ENCODE results near the gene TMEM250.

Gene TMEM250, protein sequence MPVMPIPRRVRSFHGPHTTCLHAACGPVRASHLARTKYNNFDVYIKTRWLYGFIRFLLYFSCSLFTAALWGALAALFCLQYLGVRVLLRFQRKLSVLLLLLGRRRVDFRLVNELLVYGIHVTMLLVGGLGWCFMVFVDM

DNA sequence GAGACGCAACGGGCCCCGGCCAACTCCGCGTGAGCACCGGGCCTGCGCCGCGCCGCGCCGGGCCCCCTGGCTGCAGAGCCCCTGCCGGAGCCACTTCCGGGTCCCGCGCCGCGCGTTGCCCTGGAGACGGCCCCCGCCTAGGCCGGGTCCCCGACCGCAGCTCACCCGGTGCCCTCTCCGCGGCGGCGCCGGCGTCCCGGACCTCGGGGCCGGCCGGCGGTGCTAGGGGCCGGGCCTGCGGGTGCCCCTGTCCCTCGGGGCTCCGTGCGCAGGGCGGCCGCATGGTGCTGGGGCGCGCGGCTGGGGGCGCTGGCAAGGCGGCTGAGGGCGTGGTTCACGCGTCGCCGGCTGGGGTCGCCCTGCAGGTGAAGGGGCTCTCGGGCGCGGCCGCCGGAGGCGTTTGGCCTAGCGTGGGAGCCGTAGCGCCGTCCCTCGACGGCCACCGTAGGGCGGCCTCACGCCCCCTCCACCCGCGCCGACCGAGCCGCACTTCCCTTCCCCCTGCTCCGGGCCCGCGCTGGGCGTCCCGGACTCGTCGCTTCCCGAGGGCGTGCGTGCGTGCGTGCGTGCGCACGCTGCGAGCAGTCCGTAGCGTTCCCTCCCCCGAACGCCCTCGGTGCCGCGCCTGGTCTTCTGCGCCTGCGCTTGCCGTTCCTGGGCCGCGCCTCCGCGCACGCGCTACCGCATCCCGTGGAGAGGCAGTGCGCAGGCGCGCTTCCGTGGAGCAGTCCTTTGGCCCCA is at the start of gene TMEM250:
Gene TMEM250 (minus strand): TSS at position 556 of the 741 bp plus-strand sequence. CDS start 1,975 bp downstream, outside the sequence.
- DNase-seq (ENCODE audit: low read depth), result peak; percentile 98
- peak within 1 kb of the TSS; percentile 68 for H3K4me3 ChIP-seq (replicated peaks; ENCODE audit: low read depth, low read length)
- TF ChIP-seq, protein P1, sequence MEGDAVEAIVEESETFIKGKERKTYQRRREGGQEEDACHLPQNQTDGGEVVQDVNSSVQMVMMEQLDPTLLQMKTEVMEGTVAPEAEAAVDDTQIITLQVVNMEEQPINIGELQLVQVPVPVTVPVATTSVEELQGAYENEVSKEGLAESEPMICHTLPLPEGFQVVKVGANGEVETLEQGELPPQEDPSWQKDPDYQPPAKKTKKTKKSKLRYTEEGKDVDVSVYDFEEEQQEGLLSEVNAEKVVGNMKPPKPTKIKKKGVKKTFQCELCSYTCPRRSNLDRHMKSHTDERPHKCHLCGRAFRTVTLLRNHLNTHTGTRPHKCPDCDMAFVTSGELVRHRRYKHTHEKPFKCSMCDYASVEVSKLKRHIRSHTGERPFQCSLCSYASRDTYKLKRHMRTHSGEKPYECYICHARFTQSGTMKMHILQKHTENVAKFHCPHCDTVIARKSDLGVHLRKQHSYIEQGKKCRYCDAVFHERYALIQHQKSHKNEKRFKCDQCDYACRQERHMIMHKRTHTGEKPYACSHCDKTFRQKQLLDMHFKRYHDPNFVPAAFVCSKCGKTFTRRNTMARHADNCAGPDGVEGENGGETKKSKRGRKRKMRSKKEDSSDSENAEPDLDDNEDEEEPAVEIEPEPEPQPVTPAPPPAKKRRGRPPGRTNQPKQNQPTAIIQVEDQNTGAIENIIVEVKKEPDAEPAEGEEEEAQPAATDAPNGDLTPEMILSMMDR (IDR thresholded peaks at IDR 0.05; ENCODE audit: low read length, missing control alignments), result no peak

DNA sequence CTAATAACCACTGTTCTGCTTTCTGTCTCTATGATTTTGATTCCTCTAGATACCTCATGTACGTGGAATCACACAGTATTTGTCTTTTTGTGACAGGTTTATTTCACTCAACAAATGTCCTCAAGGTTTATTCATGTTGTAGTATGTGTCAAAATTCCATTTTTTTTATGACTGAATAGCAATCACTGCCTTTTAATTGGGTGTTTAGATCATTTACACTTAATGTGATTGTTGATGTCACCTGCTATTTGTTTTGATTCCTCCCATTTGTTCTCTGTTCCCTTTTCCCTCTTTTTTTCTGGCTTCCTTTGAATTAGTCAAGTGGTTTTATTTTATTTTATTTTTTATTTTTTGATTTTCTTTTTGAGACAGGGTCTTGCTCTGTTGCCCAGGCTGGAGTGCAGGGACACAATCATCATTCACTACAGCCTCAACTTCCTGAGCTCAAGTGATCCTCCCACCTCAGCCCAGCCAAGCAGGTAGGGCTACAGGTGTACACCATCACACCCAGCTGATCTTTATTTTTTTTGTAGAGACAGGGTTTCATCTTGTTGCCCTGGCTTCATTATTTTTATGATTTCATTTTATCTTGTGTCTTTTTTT is 44.7 kb upstream of the TMEM250 start:
- no peak overlapping the region for H3K4me3 ChIP-seq (replicated peaks; ENCODE audit: low read depth, low read length)
- TF ChIP-seq, protein P1 (IDR thresholded peaks at IDR 0.05; ENCODE audit: low read length, missing control alignments), result no peak
- DNase-seq (ENCODE audit: low read depth), result no peak

DNA sequence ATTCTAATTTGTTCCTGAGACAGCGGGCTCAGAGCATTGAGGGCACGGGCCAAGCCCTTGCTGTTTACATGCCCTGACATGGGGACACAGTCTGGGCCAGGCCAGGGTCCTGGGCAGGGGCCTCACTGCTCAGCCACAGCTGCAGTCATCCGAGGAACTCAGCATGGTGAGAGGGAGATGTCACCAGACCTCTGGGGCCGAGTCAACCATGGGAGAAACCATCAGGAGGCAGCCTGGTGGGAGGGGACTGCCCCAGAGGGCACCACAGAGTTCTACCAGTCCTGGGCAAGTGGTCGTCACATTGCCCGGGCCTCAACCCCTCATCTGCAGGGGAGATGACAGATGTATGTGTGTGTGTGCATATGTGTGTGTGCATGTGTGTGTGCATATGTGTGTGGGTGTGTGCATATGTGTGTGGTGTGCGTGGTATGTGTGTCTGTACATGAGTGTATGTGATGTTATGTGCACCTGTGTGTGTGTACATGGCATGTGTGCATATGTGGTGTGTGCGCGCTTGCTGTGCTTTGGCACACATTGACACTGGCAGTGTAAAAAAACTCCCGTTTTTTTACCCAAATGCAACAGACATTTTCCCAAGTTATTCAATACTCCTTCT is 42.4 kb upstream of the TMEM250 start:
- TF ChIP-seq, protein P1 (IDR thresholded peaks at IDR 0.05; ENCODE audit: low read length, missing control alignments), result no peak
- no peak for DNase-seq (ENCODE audit: low read depth)
- H3K4me3 ChIP-seq (replicated peaks; ENCODE audit: low read depth, low read length), result no peak overlapping the region

DNA sequence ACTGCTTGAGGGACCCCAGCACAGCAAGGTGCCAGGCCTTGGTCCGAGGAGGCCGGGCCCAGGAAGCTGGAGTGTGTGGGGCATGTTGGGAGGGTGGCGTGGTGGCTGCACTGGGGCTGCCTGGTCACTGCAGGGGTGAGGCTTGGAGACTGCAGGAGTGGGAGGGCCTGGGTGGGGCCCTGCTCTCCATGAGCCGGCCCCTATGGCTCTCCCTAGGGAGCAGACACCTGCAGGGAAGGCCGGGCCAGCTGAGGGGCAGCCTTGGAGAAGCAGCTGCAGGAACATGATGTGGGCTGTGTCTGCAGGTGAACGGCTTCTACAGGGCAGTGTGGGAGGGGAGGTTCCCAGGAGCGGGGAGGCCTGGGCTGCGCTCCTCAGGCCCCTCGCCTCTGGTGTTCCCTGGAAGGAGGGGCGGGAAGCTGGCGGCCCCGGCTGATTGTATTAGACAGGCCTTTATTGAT is 41.7 kb upstream of the TMEM250 start:
- no peak overlapping the region for H3K4me3 ChIP-seq (replicated peaks; ENCODE audit: low read depth, low read length)
- TF ChIP-seq, protein P1 (IDR thresholded peaks at IDR 0.05; ENCODE audit: low read length, missing control alignments), result no peak
- no peak for DNase-seq (ENCODE audit: low read depth)

DNA sequence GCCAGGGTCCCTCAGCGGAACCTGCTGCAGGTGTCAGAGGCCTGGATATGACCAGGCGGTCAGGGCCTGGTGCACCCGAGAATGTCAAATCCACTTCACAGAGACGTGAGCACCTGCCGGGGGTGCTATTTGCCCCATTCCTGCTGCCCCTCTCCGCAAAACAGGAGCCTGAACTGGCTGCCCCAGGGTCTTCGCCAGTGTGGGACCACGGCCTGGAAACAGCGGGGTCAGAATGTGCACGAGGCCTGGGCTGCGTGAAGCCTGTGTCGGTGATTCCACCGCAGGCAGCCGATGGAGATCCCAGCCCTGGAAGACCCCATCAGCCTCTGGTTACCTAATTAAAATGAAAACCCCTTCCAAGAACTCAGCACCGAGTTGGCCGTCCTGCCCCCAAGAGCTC is 41.2 kb upstream of the TMEM250 start:
- no peak for DNase-seq (ENCODE audit: low read depth)
- TF ChIP-seq, protein P1 (IDR thresholded peaks at IDR 0.05; ENCODE audit: low read length, missing control alignments), result no peak
- H3K4me3 ChIP-seq (replicated peaks; ENCODE audit: low read depth, low read length), result no peak overlapping the region

DNA sequence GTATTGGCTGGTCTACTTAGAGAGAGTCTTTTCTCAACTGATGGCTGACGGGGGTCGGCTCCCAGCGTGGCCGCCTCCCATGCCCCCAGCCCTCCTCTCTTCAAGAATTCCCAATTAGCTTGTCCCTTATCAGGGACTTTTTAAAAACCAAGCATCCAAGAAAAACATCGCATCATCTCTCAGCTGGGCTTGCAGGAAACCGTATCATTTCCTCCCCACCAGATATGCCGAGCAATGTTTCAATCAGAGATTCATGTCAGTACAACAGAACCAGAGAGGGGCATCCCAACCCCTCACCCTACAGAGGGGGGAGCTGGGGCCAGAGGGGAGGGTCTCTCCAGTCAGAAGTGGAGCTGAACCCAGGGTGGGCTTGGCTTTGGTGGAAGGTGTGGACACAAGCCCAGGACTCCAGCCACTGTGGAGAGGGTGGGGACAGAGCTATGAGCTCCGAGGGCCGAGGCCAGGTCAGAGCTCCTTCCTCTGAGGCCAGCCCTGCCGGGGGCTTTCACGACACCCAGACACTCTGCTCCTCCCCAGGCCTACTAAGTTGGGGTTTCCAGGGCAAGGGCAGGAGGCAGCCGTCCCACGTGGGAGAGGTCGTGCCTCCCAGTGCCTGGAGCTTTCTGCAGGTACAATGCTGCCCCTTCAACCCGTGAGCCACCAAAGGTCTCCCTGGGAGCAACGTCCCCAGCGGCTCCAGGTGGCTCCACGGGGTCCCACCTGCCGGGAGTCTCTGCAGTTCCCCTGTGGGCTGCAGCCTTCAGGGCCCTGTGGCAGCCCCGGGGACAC is 39.0 kb upstream of the TMEM250 start:
- TF ChIP-seq, protein P1 (IDR thresholded peaks at IDR 0.05; ENCODE audit: low read length, missing control alignments), result no peak
- H3K4me3 ChIP-seq (replicated peaks; ENCODE audit: low read depth, low read length), result no peak overlapping the region
- DNase-seq (ENCODE audit: low read depth), result peak; percentile 13

All from fibroblast of pulmonary artery (primary cell).